Liver (tissue), 9 donors: Measurements from ENCODE around the gene COMMD10. TPM values are rescaled to one million over a fixed set of nuclear protein-coding genes. Genes with fewer than 3 reads are reported as not detected.

ENCODE experiments used
- DNase-seq: peaks from one replicate; pipeline ENCODE4 v3.0.0-alpha.2; 2017; ENCODE audit warnings: low spot score
- H3K27ac ChIP-seq, 2 donors: one replicate each; pipeline ENCODE4 v1.7.0; 2013; ENCODE audit warnings: inconsistent platforms in 2 of 2, low read length in 2 of 2, control low read depth in 1 of 2, low read depth in 1 of 2, mild to moderate bottlenecking in 1 of 2
- H3K27me3 ChIP-seq, 4 donors: one replicate each; pipeline versions ENCODE4 v1.6.1 to v1.7.0; 2013; ENCODE audit warnings: low read length in 3 of 4, inconsistent platforms in 1 of 4, mild to moderate bottlenecking in 1 of 4, moderate library complexity in 1 of 4; ENCODE audit not compliant: control insufficient read depth in 4 of 4, insufficient read depth in 4 of 4
- H3K36me3 ChIP-seq, 4 donors: one replicate each; pipeline versions ENCODE4 v1.6.1 to v1.7.0; 2013; ENCODE audit warnings: low read length in 3 of 4, mild to moderate bottlenecking in 3 of 4, low read depth in 1 of 4, moderate library complexity in 1 of 4; ENCODE audit not compliant: control insufficient read depth in 4 of 4, insufficient read depth in 3 of 4
- H3K4me1 ChIP-seq, 4 donors: one replicate each; pipeline versions ENCODE4 v1.6.1 to v1.7.0; 2013; ENCODE audit warnings: low read length in 3 of 4, mild to moderate bottlenecking in 3 of 4, moderate library complexity in 1 of 4; ENCODE audit not compliant: control insufficient read depth in 4 of 4, insufficient read depth in 4 of 4
- H3K4me3 ChIP-seq, 3 donors: one replicate each; pipeline versions ENCODE4 v1.6.1 to v1.7.0; 2013; ENCODE audit warnings: low read length in 3 of 3, control low read depth in 1 of 3, low read depth in 1 of 3, mild to moderate bottlenecking in 1 of 3
- H3K9ac ChIP-seq, 2 donors: one replicate each; pipeline ENCODE4 v1.7.0; 2013; ENCODE audit warnings: low read length in 2 of 2, mild to moderate bottlenecking in 2 of 2, moderate library complexity in 2 of 2, control low read depth in 1 of 2, low read depth in 1 of 2
- H3K9me3 ChIP-seq, 4 donors: one replicate each; pipeline versions ENCODE4 v1.6.1 to v1.7.0; 2013; ENCODE audit warnings: low read length in 3 of 4; ENCODE audit not compliant: control insufficient read depth in 4 of 4
- ATF3 ChIP-seq: IDR thresholded peaks from 2 replicates; pipeline ENCODE4 v1.6.1; 2016; ENCODE audit warnings: antibody characterized with exemption
- CTCF ChIP-seq: fragments of 150-350 bp; IDR thresholded peaks from 2 replicates; pipeline ENCODE4 v1.5.1; 2017; ENCODE audit warnings: improper control_type of control experiment, low read depth, low read length; ENCODE audit not compliant: missing input control
- FOXA1 ChIP-seq: IDR thresholded peaks from 2 replicates; pipeline ENCODE4 v1.6.1; 2016; ENCODE audit warnings: antibody characterized with exemption
- GABPA ChIP-seq, 2 donors: IDR thresholded peaks in 1 of 2; conservative IDR thresholded peaks in 1 of 2; 2 replicates each; pipeline ENCODE4 v1.6.1; 2016; ENCODE audit warnings: antibody characterized with exemption in 2 of 2, mild to moderate bottlenecking in 1 of 2, moderate library complexity in 1 of 2
- HNF4A ChIP-seq, 2 donors: conservative IDR thresholded peaks; 2 replicates each; pipeline ENCODE4 v1.6.1; 2016; ENCODE audit warnings: antibody characterized with exemption in 2 of 2, mild to moderate bottlenecking in 2 of 2
- HNF4G ChIP-seq: IDR thresholded peaks from 2 replicates; pipeline ENCODE4 v1.6.1; 2016; ENCODE audit warnings: antibody characterized with exemption
- JUND ChIP-seq, 2 donors: IDR thresholded peaks; 2 replicates each; pipeline ENCODE4 v1.6.1; 2016; ENCODE audit warnings: antibody characterized with exemption in 2 of 2
- MAX ChIP-seq: IDR thresholded peaks from 2 replicates; pipeline ENCODE4 v1.6.1; 2016; ENCODE audit warnings: antibody characterized with exemption
- NR2F2 ChIP-seq: IDR thresholded peaks from 2 replicates; pipeline ENCODE4 v1.6.1; 2016; ENCODE audit warnings: antibody characterized with exemption
- RAD21 ChIP-seq, 2 donors: IDR thresholded peaks; 2 replicates each; pipeline ENCODE4 v1.6.1; 2016; ENCODE audit warnings: antibody characterized with exemption in 2 of 2, mild to moderate bottlenecking in 2 of 2
- RXRA ChIP-seq, 2 donors: IDR thresholded peaks; 2 replicates each; pipeline ENCODE4 v1.6.1; 2017 to 2018; ENCODE audit warnings: antibody characterized with exemption in 2 of 2, mild to moderate bottlenecking in 1 of 2
- SP1 ChIP-seq: IDR thresholded peaks from 2 replicates; pipeline ENCODE4 v1.6.1; 2018; ENCODE audit warnings: antibody characterized with exemption, mild to moderate bottlenecking
- TAF1 ChIP-seq: conservative IDR thresholded peaks from 2 replicates; pipeline ENCODE4 v1.6.1; 2016; ENCODE audit warnings: antibody characterized with exemption, mild to moderate bottlenecking
- YY1 ChIP-seq: IDR thresholded peaks from 2 replicates; pipeline ENCODE4 v1.6.1; 2016; ENCODE audit warnings: antibody characterized with exemption, mild to moderate bottlenecking
- ZBTB33 ChIP-seq: IDR thresholded peaks from 2 replicates; pipeline ENCODE4 v1.6.1; 2016; ENCODE audit warnings: antibody characterized with exemption
- WGBS: extraction: QIAGEN DNeasy Blood & Tissue Kit; methylation state at CpG from one replicate; pipeline ENCODE4 v1.1.7; 2013; 5-methylcytosine and 5-hydroxymethylcytosine counted together
- polyA plus RNA-seq, 2 donors: library from polyadenylated mRNA; stranded (reverse) in 1 of 2; unstranded in 1 of 2; fragments of 200-250 nt in 1 of 2; fragments of >200 nt in 1 of 2; fragmentation: Nextera tagmentation in 1 of 2; extraction: Ambion mirVana in 1 of 2; gene quantifications; one replicate each; pipeline versions ENCODE4 v1.2.1 to v1.2.3, GENCODE V29; 2013 to 2015
- total RNA-seq, 2 donors: library from RNA; depleted of rRNA; stranded (reverse); fragments of >200 nt; gene quantifications; one replicate each; pipeline ENCODE4 v1.2.3, GENCODE V29; 2014
- donor health status: healthy.
- donor health status: healthy.
- donor health status: healthy.
- donor health status: healthy.
- donor health status: healthy.

COMMD10 gene
- total and polyA plus RNA-seq, 4 donors, result 8.9 to 30.5 (median 19.3) TPM

- WGBS, result 75% methylated on average over 2 of the region's 2 CpGs
- no peak overlapping the region for H3K4me3 ChIP-seq
- no peak overlapping the region for H3K9ac ChIP-seq
- no peaks in the 10 kb centered on the region for H3K27me3 ChIP-seq
- no peak overlapping the region for H3K27ac ChIP-seq
- H3K9me3 ChIP-seq, result no peaks in the 10 kb centered on the region
- DNase-seq, result no peak
- no peaks in the 10 kb centered on the region for H3K36me3 ChIP-seq
- no peak for TF ChIP-seq GABPA (IDR thresholded peaks at IDR 0.05 in 1 of 2, conservative IDR thresholded peaks at IDR 0.05 in 1 of 2)
- TF ChIP-seq MAX, result no peak
- no peak for TF ChIP-seq JUND (IDR thresholded peaks at IDR 0.05)
- no peak for TF ChIP-seq RAD21 (IDR thresholded peaks at IDR 0.05)
- TF ChIP-seq YY1, result no peak
- TF ChIP-seq TAF1, result no peak
- TF ChIP-seq ZBTB33, result no peak
- no peak for TF ChIP-seq HNF4G
- TF ChIP-seq FOXA1, result no peak
- TF ChIP-seq HNF4A (conservative IDR thresholded peaks at IDR 0.05), result no peak
- TF ChIP-seq NR2F2, result no peak
- TF ChIP-seq SP1, result no peak
- no peak for TF ChIP-seq ATF3
- no peak for TF ChIP-seq RXRA (IDR thresholded peaks at IDR 0.05)
- H3K4me1 ChIP-seq, result no peaks in the 10 kb centered on the region
Measured at GRCh38 chr5:116062352-116062751, 22.5 kb upstream of the COMMD10 start.

- H3K9me3 ChIP-seq, result no peaks in the 10 kb centered on the region
- H3K9ac ChIP-seq, result no peak overlapping the region
- no peak overlapping the region for H3K27ac ChIP-seq
- H3K4me1 ChIP-seq, result no peaks in the 10 kb centered on the region
- no peak overlapping the region for H3K4me3 ChIP-seq
- no peak for DNase-seq
- TF ChIP-seq NR2F2, result no peak
- no peak for TF ChIP-seq YY1
- 89% methylated on average over 3 of the region's 3 CpGs for WGBS
- no peaks in the 10 kb centered on the region for H3K27me3 ChIP-seq
- H3K36me3 ChIP-seq, result no peaks in the 10 kb centered on the region
Measured at GRCh38 chr5:116063950-116064349, 20.9 kb upstream of the COMMD10 start.

- Histone ChIP-seq H3K36me3 (no peaks in the 10 kb centered on the region), H3K9ac (no peak overlapping the region), H3K4me3 (no peak overlapping the region), H3K27ac (no peak overlapping the region), H3K9me3 (no peaks in the 10 kb centered on the region), H3K4me1 (no peaks in the 10 kb centered on the region), H3K27me3 (no peaks in the 10 kb centered on the region)
- DNase-seq, result no peak
- peak; percentile 75 for TF ChIP-seq CTCF
- no peak for TF ChIP-seq TAF1
- TF ChIP-seq RAD21 (IDR thresholded peaks at IDR 0.05), result peak; percentile 86 to 88
- 16% methylated on average over 4 of the region's 4 CpGs for WGBS
Measured at GRCh38 chr5:116068028-116068632, 16.7 kb upstream of the COMMD10 start.
